OCI-LY1 (cell line): ENCODE data around the gene NOS3.

ENCODE experiments used
- H2AFZ ChIP-seq: fragments of 200-600 bp; sonication (generic), shearing (Covaris generic); 2 replicates; pipeline ENCODE4 v1.6.0; 2014; ENCODE audit warnings: antibody characterized with exemption, mild to moderate bottlenecking, low read length
- H3F3A ChIP-seq: fragments of 200-600 bp; sonication (generic), shearing (Covaris generic); 2 replicates; pipeline ENCODE4 v1.6.0; 2014; ENCODE audit warnings: mild to moderate bottlenecking, antibody characterized with exemption, low read length, moderate library complexity; ENCODE audit not compliant: insufficient read depth
- H3K27ac ChIP-seq: fragments of 200-600 bp; sonication (generic); 2 replicates; pipeline ENCODE4 v1.5.1; 2014; ENCODE audit warnings: low read length, mixed run types, mild to moderate bottlenecking, low read depth; ENCODE audit not compliant: poor library complexity, severe bottlenecking
- H3K27me3 ChIP-seq: fragments of 200-600 bp; sonication (generic); 2 replicates; pipeline ENCODE4 v1.6.0; 2014; ENCODE audit warnings: antibody characterized with exemption, mild to moderate bottlenecking, low read length, moderate library complexity; ENCODE audit not compliant: insufficient read depth
- H3K36me3 ChIP-seq: fragments of 200-600 bp; sonication (generic); 2 replicates; pipeline ENCODE4 v1.6.1; 2014; ENCODE audit warnings: mild to moderate bottlenecking, antibody characterized with exemption, low read length, moderate library complexity, mixed read lengths; ENCODE audit not compliant: insufficient read depth
- H3K4me1 ChIP-seq: fragments of 200-600 bp; sonication (generic); 2 replicates; pipeline ENCODE4 v1.5.1; 2014; ENCODE audit warnings: mild to moderate bottlenecking, low read length, moderate library complexity; ENCODE audit not compliant: insufficient read depth, severe bottlenecking
- H3K4me2 ChIP-seq: fragments of 200-600 bp; sonication (generic), shearing (Covaris generic); 2 replicates; pipeline ENCODE4 v1.6.1; 2014; ENCODE audit warnings: low read length
- H3K4me3 ChIP-seq: fragments of 200-600 bp; sonication (generic); 2 replicates; pipeline ENCODE4 v1.5.1; 2014; ENCODE audit warnings: low read length, low read depth, mild to moderate bottlenecking, mixed read lengths; ENCODE audit not compliant: poor library complexity, severe bottlenecking
- H3K79me2 ChIP-seq: fragments of 200-600 bp; shearing (Covaris generic); 2 replicates; pipeline ENCODE4 v1.6.1; 2016; ENCODE audit warnings: mixed run types, low read length, mixed read lengths; ENCODE audit not compliant: insufficient read depth
- H3K9ac ChIP-seq: fragments of 200-600 bp; sonication (generic), shearing (Covaris generic); 2 replicates; pipeline ENCODE4 v1.6.1; 2014; ENCODE audit warnings: mild to moderate bottlenecking, low read length, mixed read lengths
- H3K9me2 ChIP-seq: fragments of 200-600 bp; sonication (generic), shearing (Covaris generic); 2 replicates; pipeline ENCODE4 v1.6.1; 2014; ENCODE audit warnings: low read depth, mild to moderate bottlenecking, low read length, mixed read lengths
- H3K9me3 ChIP-seq: fragments of 200-600 bp; shearing (Covaris generic); 2 replicates; pipeline ENCODE4 v1.6.1; 2014; ENCODE audit warnings: low read length, mixed read lengths
- H4K20me1 ChIP-seq: fragments of 200-600 bp; sonication (generic), shearing (Covaris generic); 2 replicates; pipeline ENCODE4 v1.6.0; 2016; ENCODE audit warnings: mild to moderate bottlenecking, low read length; ENCODE audit not compliant: insufficient read depth
- EZH2 ChIP-seq: fragments of 200-600 bp; sonication (generic), shearing (Covaris generic); IDR thresholded peaks from 2 replicates; pipeline ENCODE4 v1.8.0; 2017; ENCODE audit warnings: borderline replicate concordance, mixed run types, mild to moderate bottlenecking, antibody characterized with exemption, low read length, moderate library complexity, mixed read lengths
- TF ChIP-seq, protein P1 (sequence below): fragments of 200-600 bp; sonication (generic), shearing (Covaris generic); IDR thresholded peaks from 2 replicates; pipeline ENCODE4 v1.5.1; 2017; ENCODE audit warnings: mild to moderate bottlenecking, antibody characterized with exemption, low read length, moderate library complexity, mixed read lengths

NOS3 gene

DNA sequence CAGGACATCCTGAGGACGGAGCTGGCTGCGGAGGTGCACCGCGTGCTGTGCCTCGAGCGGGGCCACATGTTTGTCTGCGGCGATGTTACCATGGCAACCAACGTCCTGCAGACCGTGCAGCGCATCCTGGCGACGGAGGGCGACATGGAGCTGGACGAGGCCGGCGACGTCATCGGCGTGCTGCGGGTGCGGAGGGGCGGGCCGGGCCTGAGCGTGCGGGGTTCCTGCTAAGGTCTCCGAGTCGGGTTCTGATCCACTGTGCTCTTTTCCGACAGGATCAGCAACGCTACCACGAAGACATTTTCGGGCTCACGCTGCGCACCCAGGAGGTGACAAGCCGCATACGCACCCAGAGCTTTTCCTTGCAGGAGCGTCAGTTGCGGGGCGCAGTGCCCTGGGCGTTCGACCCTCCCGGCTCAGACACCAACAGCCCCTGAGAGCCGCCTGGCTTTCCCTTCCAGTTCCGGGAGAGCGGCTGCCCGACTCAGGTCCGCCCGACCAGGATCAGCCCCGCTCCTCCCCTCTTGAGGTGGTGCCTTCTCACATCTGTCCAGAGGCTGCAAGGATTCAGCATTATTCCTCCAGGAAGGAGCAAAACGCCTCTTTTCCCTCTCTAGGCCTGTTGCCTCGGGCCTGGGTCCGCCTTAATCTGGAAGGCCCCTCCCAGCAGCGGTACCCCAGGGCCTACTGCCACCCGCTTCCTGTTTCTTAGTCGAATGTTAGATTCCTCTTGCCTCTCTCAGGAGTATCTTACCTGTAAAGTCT, 23.1 kb downstream of the NOS3 start:
- peak overlapping the region; percentile 63 for H3K4me2 ChIP-seq
- H3K4me3 ChIP-seq, result peak overlapping the region; percentile 49
- no peaks in the 10 kb centered on the region for H3K79me2 ChIP-seq
- H3K9ac ChIP-seq, result peak overlapping the region; percentile 35; the same call in 1 of the 2 replicates
- no peaks in the 10 kb centered on the region for H4K20me1 ChIP-seq
- H3K27ac ChIP-seq, result no peak overlapping the region
- no peak for TF ChIP-seq EZH2
- TF ChIP-seq, protein P1, sequence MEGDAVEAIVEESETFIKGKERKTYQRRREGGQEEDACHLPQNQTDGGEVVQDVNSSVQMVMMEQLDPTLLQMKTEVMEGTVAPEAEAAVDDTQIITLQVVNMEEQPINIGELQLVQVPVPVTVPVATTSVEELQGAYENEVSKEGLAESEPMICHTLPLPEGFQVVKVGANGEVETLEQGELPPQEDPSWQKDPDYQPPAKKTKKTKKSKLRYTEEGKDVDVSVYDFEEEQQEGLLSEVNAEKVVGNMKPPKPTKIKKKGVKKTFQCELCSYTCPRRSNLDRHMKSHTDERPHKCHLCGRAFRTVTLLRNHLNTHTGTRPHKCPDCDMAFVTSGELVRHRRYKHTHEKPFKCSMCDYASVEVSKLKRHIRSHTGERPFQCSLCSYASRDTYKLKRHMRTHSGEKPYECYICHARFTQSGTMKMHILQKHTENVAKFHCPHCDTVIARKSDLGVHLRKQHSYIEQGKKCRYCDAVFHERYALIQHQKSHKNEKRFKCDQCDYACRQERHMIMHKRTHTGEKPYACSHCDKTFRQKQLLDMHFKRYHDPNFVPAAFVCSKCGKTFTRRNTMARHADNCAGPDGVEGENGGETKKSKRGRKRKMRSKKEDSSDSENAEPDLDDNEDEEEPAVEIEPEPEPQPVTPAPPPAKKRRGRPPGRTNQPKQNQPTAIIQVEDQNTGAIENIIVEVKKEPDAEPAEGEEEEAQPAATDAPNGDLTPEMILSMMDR, result peak; percentile 28; the same call in 1 of the 2 replicates
- no peaks in the 10 kb centered on the region for H3K36me3 ChIP-seq
- no peaks in the 10 kb centered on the region for H3F3A ChIP-seq
- no peak overlapping the region for H2AFZ ChIP-seq
- no peaks in the 10 kb centered on the region for H3K9me2 ChIP-seq
- H3K4me1 ChIP-seq, result peaks cover 29% of the 10 kb centered on the region
- peaks cover 11% of the 10 kb centered on the region; the same call in 1 of the 2 replicates for H3K27me3 ChIP-seq
- H3K9me3 ChIP-seq, result no peaks in the 10 kb centered on the region

DNA sequence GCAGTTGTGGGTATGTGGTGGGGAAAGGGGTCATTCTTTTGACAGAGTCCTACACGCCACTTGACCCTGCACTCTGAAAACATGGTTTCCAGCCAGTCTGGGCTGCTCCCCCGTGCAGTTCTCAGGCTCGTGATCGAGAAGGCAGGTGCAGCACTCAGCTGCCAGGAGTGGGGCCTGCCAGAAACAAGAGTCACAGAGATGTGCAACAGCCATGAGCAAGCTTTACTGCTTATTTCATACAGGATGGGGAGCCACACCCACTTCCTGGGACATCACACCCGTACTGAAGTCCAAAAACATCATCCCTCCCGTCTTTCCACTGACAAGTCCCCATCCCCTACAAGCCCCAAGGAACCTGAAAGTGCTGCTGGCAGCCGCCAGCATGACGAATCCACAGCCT, 24.1 kb downstream of the NOS3 start:
- H4K20me1 ChIP-seq, result no peaks in the 10 kb centered on the region
- H3K27ac ChIP-seq, result no peak overlapping the region
- no peaks in the 10 kb centered on the region for H3K9me3 ChIP-seq
- no peaks in the 10 kb centered on the region for H3K36me3 ChIP-seq
- TF ChIP-seq, protein P1, result no peak
- TF ChIP-seq EZH2, result no peak
- no peak overlapping the region for H2AFZ ChIP-seq
- H3K4me2 ChIP-seq, result no peak overlapping the region
- H3F3A ChIP-seq, result no peaks in the 10 kb centered on the region
- H3K4me1 ChIP-seq, result peaks cover 27% of the 10 kb centered on the region
- peaks cover 11% of the 10 kb centered on the region; the same call in 1 of the 2 replicates for H3K27me3 ChIP-seq
- no peaks in the 10 kb centered on the region for H3K79me2 ChIP-seq
- no peak overlapping the region for H3K9ac ChIP-seq
- H3K9me2 ChIP-seq, result no peaks in the 10 kb centered on the region
- no peak overlapping the region for H3K4me3 ChIP-seq

DNA sequence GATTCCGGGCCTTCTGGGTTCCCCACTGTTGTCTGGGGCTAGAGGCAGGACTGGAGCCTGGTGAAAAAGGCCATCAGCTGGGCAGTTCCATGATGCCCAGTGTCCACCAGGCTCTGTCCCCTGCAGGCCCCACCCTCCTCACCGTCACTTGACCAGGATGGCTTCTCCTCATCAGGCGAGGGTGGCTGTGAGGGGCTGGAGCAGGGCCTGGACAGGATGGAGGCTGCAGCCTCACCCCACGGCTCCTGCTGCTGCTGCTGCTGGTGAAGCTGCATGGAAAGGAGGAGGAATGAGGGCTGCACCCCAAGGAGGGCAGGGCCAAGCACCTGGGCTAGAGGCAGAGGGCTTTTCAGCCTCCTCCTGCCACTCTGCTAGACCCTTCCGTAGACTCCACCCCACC, 25.1 kb downstream of the NOS3 start:
- no peaks in the 10 kb centered on the region for H3K36me3 ChIP-seq

More for the DNA sequence above, 25.1 kb downstream of the NOS3 start:
- TF ChIP-seq, protein P1, result no peak
- TF ChIP-seq EZH2, result no peak
- Histone ChIP-seq H3K9me2 (no peaks in the 10 kb centered on the region), H3K4me3 (no peak overlapping the region), H4K20me1 (no peaks in the 10 kb centered on the region), H3K4me2 (no peak overlapping the region), H3K9me3 (no peaks in the 10 kb centered on the region), H2AFZ (no peak overlapping the region), H3F3A (no peaks in the 10 kb centered on the region), H3K9ac (no peak overlapping the region), H3K4me1 (peaks cover 27% of the 10 kb centered on the region), H3K27me3 (peaks cover 11% of the 10 kb centered on the region; the same call in 1 of the 2 replicates), H3K79me2 (no peaks in the 10 kb centered on the region), H3K27ac (no peak overlapping the region)
